ENCODE measurements around the gene CFB. TPM values are rescaled to one million over a fixed set of nuclear protein-coding genes. Genes with fewer than 3 reads are reported as not detected.

CFB gene
- total RNA-seq, 1 experiment from 2014 or later, result 944 TPM

DNA sequence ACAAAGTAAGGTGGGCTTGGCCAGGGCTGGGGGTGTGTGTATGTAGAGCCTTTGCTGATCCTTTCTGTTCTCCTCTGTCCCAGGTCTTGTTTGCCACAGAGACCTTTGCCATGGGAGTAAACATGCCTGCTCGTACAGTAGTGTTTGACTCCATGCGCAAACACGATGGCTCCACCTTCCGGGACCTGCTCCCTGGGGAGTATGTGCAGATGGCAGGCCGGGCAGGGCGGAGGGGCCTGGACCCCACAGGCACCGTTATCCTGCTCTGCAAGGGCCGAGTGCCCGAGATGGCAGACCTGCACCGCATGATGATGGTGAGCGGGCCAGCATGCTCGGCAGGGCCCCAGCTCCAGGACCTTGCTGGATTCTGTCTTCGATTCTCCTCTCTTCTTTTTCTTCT lies 19.8 kb downstream of the CFB start:
- H3K4me1 Mint-ChIP-seq (ENCODE audit: low read depth, unreplicated experiment), result peaks cover 10% of the 10 kb centered on the region
- intact Hi-C loops (cut with micrococcal nuclease; ENCODE audit: unreplicated experiment), result no loop called here
- TF ChIP-seq, protein P1, sequence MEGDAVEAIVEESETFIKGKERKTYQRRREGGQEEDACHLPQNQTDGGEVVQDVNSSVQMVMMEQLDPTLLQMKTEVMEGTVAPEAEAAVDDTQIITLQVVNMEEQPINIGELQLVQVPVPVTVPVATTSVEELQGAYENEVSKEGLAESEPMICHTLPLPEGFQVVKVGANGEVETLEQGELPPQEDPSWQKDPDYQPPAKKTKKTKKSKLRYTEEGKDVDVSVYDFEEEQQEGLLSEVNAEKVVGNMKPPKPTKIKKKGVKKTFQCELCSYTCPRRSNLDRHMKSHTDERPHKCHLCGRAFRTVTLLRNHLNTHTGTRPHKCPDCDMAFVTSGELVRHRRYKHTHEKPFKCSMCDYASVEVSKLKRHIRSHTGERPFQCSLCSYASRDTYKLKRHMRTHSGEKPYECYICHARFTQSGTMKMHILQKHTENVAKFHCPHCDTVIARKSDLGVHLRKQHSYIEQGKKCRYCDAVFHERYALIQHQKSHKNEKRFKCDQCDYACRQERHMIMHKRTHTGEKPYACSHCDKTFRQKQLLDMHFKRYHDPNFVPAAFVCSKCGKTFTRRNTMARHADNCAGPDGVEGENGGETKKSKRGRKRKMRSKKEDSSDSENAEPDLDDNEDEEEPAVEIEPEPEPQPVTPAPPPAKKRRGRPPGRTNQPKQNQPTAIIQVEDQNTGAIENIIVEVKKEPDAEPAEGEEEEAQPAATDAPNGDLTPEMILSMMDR (IDR thresholded peaks at IDR 0.05; ENCODE audit: unreplicated experiment), result no peak
- H3K9me3 Mint-ChIP-seq (ENCODE audit: low read depth, unreplicated experiment), result no peaks in the 10 kb centered on the region
- CTCF ChIA-PET, result no interaction called here
- H3K27ac Mint-ChIP-seq (ENCODE audit: unreplicated experiment), result no peak overlapping the region
- H3K36me3 Mint-ChIP-seq (ENCODE audit: insufficient read depth, unreplicated experiment), result peaks cover 67% of the 10 kb centered on the region
- H3K27me3 Mint-ChIP-seq (ENCODE audit: unreplicated experiment), result no peaks in the 10 kb centered on the region
- BruUV-seq (replicated peaks), result no TSS peak
- DNase-seq, result no peak
- no peak overlapping the region for H3K4me3 Mint-ChIP-seq (ENCODE audit: low read depth, unreplicated experiment)

DNA sequence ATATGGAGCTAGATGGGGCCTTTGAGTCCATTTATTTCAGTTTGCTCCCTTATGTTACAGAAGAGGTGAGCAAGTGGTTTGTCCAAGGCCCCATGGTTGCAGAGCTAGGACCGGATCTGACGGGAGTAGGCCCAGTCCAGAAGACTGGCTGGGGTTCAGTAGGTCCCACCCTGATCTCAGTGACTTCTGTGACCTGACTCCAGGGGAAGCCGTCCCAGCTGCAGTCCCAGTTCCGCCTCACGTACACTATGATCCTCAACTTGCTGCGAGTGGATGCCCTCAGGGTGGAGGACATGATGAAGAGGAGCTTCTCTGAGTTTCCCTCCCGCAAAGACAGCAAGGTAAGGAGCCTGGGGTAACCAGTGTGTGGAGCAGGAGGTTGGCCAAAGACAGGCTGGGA lies 20.6 kb downstream of the CFB start:
- no peaks in the 10 kb centered on the region for H3K27me3 Mint-ChIP-seq (ENCODE audit: unreplicated experiment)
- H3K4me1 Mint-ChIP-seq (ENCODE audit: low read depth, unreplicated experiment), result peaks cover 10% of the 10 kb centered on the region
- CTCF ChIA-PET, result no interaction called here
- H3K4me3 Mint-ChIP-seq (ENCODE audit: low read depth, unreplicated experiment), result no peak overlapping the region
- no peaks in the 10 kb centered on the region for H3K9me3 Mint-ChIP-seq (ENCODE audit: low read depth, unreplicated experiment)
- no peak overlapping the region for H3K27ac Mint-ChIP-seq (ENCODE audit: unreplicated experiment)
- intact Hi-C loops (cut with micrococcal nuclease; ENCODE audit: unreplicated experiment), result no loop called here
- H3K36me3 Mint-ChIP-seq (ENCODE audit: insufficient read depth, unreplicated experiment), result peaks cover 67% of the 10 kb centered on the region
- TF ChIP-seq, protein P1 (IDR thresholded peaks at IDR 0.05; ENCODE audit: unreplicated experiment), result no peak
- no TSS peak for BruUV-seq (replicated peaks)
- no peak for DNase-seq

DNA sequence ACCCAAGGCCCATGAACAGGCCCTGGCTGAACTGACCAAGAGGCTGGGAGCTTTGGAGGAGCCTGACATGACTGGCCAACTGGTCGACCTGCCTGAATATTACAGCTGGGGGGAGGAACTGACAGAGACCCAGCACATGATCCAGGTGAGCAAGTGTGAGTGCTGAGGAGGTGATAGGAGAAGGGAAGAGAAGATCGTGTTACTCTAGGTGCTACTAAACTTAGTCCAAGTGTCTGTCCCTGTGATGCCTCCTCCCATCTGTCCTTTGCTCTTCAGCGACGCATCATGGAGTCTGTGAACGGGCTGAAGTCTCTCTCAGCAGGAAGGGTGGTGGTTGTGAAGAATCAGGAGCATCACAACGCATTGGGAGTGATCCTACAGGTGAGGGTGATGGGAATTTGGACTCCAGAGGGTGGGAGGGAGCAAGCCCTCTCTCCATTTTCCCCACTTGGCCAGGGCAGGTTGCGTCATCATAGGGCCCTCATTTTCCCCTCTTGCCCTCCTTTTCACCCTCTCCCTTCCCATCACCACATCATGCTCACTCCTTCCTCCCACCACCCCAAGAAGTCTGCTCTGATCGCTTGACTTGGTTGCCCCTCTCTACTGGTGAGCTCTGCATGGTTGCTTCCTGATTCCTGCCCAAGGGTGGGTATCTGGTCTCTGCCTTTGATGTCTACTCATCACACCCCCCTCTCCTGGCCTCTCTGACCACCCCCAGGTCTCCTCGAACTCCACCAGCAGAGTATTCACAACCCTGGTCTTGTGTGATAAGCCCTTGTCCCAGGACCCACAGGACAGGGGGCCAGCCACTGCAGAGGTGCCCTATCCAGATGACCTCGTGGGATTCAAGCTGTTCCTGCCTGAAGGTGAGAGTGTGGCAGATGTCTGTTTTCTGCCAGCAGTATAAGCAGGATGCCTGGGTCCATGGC lies 21.4 kb downstream of the CFB start:
- Mint-ChIP-seq H3K4me1 (ENCODE audit: low read depth, unreplicated experiment) (peaks cover 10% of the 10 kb centered on the region), H3K36me3 (ENCODE audit: insufficient read depth, unreplicated experiment) (peaks cover 67% of the 10 kb centered on the region), H3K27ac (ENCODE audit: unreplicated experiment) (peak overlapping the region; percentile 15), H3K4me3 (ENCODE audit: low read depth, unreplicated experiment) (no peak overlapping the region), H3K9me3 (ENCODE audit: low read depth, unreplicated experiment) (no peaks in the 10 kb centered on the region), H3K27me3 (ENCODE audit: unreplicated experiment) (no peaks in the 10 kb centered on the region)
- TF ChIP-seq, protein P1 (IDR thresholded peaks at IDR 0.05; ENCODE audit: unreplicated experiment), result no peak
- CTCF ChIA-PET, result interaction anchor here (0.6 kb wide), 1 partner anchor 315 kb away, joined by 6 read pairs; the partner anchor contains the start of gene BAG6
- no TSS peak for BruUV-seq (replicated peaks)
- intact Hi-C loops (cut with micrococcal nuclease; ENCODE audit: unreplicated experiment), result no loop called here
- no peak for DNase-seq

DNA sequence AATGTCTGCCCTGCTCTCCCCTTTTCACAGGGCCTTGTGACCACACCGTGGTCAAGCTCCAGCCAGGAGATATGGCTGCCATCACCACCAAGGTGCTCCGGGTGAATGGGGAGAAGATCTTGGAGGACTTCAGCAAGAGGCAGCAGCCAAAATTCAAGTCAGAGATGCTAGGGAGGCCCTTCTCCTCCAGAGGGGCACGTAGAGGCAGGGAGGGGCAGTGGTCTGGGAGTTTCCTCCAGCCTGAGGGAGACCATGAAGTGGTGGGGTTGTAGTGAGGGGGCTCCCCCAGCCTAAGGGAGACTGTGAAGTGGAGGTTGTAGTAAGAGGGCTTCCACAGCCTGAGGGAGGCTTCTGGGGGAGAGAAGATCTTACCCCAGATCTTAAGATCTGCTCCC lies 22.0 kb downstream of the CFB start:
- H3K4me1 Mint-ChIP-seq (ENCODE audit: low read depth, unreplicated experiment), result peaks cover 15% of the 10 kb centered on the region
- no peak for DNase-seq
- TF ChIP-seq, protein P1 (IDR thresholded peaks at IDR 0.05; ENCODE audit: unreplicated experiment), result no peak
- H3K4me3 Mint-ChIP-seq (ENCODE audit: low read depth, unreplicated experiment), result no peak overlapping the region
- peaks cover 71% of the 10 kb centered on the region for H3K36me3 Mint-ChIP-seq (ENCODE audit: insufficient read depth, unreplicated experiment)
- no peaks in the 10 kb centered on the region for H3K9me3 Mint-ChIP-seq (ENCODE audit: low read depth, unreplicated experiment)
- peak overlapping the region; percentile 15 for H3K27ac Mint-ChIP-seq (ENCODE audit: unreplicated experiment)
- intact Hi-C loops (cut with micrococcal nuclease; ENCODE audit: unreplicated experiment), result no loop called here
- CTCF ChIA-PET, result interaction anchor here (0.6 kb wide), 2 partner anchors 19 to 316 kb away, joined by 3 to 6 read pairs; partner anchors contain the start of gene BAG6
- BruUV-seq (replicated peaks), result no TSS peak
- H3K27me3 Mint-ChIP-seq (ENCODE audit: unreplicated experiment), result no peaks in the 10 kb centered on the region

Data from Calu3 (cell line).